Measurements from ENCODE around the gene KRT3.
"Not testable (repeated sequence)": the region's sequence is repeated elsewhere in the genome, so short reads cannot be mapped to it uniquely, and the experiment has no call there.

KRT3 gene

GRCh38 chr12:52781399-52782082 lies 14.4 kb downstream of the KRT3 start:
- no peak for DNase-seq (ENCODE audit: low spot score)

DNA sequence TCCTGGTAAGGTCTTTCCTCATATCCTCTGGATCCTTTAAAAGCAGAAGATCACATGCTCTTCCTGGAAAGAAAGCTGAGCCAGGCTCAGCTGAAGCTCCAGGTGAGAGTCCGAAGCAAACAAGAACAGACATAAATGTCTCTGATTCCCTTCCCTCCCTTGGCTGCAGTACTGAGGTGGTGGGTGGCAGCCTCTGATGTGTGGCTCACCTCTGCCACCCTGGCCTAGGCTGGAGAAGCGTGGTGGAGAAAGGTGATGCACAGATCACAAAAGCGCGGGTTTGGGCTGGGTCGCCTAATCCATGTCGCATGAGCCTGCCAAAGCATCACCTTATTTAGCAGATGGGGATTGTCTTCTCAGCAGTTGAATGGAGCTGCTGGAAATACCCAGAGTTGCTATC lies 16.0 kb downstream of the KRT3 start:
- DNase-seq (ENCODE audit: low spot score): no peak

DNA sequence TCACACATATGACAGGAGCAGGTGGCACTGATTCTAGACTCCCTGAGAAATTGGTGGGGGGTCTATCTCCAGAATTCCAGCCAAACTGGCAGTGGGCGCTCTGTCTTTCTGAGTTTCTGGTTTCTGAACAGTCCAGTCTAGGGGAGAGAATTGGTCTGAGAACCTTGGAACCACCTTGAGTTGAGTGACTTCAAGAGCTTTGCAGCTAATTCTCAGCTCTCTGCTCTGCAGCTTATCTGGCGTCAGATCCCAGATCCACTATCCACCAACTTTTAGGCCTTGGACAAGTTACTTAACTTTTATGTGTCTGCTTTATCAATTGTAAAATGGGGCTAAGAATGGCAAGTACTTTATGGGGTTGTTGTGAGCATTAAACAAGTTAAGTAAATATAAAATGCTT lies 17.1 kb downstream of the KRT3 start:
- DNase-seq (ENCODE audit: low spot score): no peak

DNA sequence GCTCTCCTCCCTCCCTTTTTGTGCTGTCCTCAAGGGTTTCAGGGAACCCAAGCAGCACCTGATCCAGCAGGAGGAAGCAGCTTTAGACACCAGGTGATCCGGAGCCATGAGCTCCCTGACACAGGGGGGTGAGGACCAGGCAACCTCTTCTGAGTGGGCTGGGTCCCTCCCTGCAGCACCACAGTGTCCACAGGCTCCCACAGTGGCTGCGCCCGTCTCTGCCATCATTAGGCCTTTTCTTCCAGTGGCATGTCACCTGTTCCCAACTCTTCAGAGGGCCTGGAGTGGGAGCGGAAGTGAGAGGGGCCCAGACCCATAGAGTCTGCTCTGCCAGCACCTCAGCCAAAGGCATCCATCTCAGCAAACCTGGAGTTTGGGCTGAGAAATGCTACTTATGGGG lies 18.4 kb downstream of the KRT3 start:
- DNase-seq (ENCODE audit: low spot score): no peak

GRCh38 chr12:52776913-52777395 lies 19.0 kb downstream of the KRT3 start, which contains the start of gene KRT76:
Gene KRT76, minus strand, starts transcription at chr12:52777345. Its CDS starts 54 bp downstream, at chr12:52777291.
- no peak for DNase-seq (ENCODE audit: low spot score)

- DNase-seq (ENCODE audit: low spot score): no peak
These were observed 19.5 kb downstream of the KRT3 start for GRCh38 chr12:52776435-52776834.

DNA sequence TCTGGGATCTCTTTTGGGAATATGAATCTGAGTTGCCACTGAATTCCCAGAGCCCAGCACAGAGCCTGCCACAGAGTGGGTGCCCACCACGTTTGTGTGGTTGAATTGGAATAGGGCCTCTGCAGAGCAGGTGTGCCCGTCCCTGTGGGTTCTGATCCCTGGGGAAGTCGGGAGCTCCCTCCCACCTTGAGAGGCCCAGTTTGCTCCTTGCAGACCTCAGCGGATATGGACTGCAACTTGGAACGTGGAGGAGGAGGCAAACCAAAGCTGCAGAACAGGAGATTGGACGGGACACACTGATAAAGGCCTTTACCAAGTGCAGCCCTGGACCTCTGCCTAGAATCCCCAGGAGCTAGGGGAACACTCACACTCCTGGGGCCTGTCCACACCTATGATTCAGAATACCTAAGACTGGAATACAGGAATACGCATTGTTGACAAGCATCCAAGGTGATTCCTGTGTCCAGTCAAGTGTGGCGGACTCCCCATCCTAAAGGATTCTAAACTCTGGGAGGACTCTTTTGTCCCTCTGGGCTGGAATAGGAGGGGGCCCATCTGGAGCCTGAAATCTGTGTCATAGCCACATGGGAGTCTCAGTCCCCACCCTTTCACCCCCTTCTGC lies 21.2 kb downstream of the KRT3 start:
- no peak for DNase-seq (ENCODE audit: low spot score)

DNA sequence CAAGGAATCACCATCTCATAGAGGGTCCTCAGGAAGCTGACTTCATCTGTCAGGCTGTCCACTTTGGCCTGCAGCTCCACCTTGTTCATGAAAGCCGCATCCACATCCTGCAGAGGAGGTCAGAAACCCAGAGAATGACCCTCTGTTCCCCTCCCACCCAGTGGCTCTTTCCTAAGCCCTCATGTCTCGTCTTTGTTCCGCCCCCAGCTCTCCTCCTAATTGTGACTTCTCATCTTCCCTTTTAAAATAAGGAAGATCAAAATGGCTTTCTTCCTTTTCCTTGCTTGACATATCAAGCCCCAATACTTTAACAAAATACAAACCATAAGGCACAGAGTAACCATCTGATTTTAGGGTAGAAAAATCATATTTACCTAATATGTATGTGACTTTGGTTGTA lies 23.1 kb downstream of the KRT3 start:
- no peak for DNase-seq (ENCODE audit: low spot score)

DNA sequence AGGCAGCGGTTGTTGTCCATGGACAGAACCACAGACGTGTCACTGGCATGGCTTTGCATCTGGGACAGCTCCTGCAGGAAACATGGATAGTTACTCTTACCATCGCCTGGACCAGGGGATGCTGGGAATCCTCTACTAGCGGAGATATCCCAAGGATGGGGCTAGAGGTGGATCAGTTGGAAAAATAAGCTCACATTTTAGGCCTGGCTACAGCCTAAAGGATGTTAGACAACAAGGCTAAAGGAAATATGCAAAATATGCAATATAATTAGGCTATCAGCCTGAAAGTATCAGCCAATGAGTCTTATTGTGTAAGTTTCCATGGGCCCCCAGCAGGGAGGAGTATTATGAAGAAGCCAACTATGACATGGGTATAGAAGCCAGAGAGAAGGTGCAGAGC lies 23.7 kb downstream of the KRT3 start:
- DNase-seq (ENCODE audit: low spot score): no peak

DNA sequence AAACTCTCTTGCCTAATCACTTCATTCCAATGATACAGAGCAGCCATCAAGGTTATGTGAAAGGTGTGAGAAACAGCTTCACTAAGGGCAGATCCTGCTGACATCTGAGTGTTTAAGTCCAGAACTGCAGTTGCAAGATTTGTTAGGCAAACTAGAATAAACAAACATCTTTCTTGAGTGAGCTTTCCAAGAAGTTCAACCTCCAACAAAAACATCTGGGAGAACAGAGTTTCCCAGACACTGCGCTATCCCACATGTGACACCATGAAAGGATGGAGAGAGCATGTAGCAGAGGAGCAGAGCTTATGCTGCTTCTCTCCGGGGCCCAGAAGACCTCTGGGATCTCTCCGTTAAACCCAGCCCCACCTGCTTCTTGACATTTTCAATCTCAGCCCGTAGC lies 24.4 kb downstream of the KRT3 start:
- no peak for DNase-seq (ENCODE audit: low spot score)

GRCh38 chr12:52771088-52771487 lies 24.8 kb downstream of the KRT3 start:
- DNase-seq (ENCODE audit: low spot score): no peak

DNA sequence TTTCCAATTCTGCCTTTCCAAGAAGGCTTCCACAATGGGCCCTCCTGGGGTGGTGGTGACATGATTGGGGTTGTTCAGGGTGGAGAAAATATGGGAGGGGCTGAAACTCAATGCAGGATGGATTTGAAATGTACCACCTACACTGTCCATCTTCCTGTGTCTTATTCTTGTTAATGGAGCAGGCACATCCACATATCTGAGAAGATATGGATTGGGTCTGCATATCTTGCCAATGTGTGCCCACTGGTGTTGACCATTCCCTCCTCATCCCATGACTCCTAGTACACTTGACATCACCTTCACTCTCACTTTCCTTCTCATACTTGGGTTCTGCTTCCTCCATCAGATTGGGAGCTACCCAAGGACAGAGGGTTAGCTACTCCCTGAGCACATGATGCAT lies 26.0 kb downstream of the KRT3 start:
- DNase-seq (ENCODE audit: low spot score): no peak

- no peak for DNase-seq (ENCODE audit: low spot score)
These were observed 26.6 kb downstream of the KRT3 start for GRCh38 chr12:52769354-52769753.

- DNase-seq (ENCODE audit: low spot score): no peak
These were observed 27.3 kb downstream of the KRT3 start for GRCh38 chr12:52768479-52769200.

- no peak for DNase-seq (ENCODE audit: low spot score)
These were observed 28.5 kb downstream of the KRT3 start for GRCh38 chr12:52767427-52767826.

- no peak for DNase-seq (ENCODE audit: low spot score)
These were observed 28.9 kb downstream of the KRT3 start for GRCh38 chr12:52767020-52767379.

- no peak for DNase-seq (ENCODE audit: low spot score)
These were observed 29.4 kb downstream of the KRT3 start for GRCh38 chr12:52766351-52767019.

GRCh38 chr12:52765702-52766101 lies 30.2 kb downstream of the KRT3 start:
- DNase-seq (ENCODE audit: low spot score): no peak

DNA sequence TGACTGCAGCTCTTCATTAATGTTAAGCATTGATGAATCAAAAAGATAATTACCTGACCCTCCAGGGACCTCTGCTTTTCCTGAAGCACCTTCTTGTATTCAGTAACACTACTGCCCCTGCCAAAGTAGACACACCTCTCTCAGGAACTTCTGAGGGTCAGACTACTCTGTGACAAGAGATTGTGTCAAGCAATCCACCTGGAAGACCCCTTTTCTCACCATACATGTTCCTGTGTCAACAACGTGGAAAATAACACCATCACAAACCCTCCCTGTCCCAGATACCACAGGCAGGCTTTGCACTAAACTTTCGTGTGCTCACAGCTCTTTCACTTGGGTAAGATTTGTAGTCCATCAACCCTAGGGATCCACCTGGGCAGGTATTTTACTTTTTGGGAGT lies 31.9 kb downstream of the KRT3 start:
- no peak for DNase-seq (ENCODE audit: low spot score)

DNA sequence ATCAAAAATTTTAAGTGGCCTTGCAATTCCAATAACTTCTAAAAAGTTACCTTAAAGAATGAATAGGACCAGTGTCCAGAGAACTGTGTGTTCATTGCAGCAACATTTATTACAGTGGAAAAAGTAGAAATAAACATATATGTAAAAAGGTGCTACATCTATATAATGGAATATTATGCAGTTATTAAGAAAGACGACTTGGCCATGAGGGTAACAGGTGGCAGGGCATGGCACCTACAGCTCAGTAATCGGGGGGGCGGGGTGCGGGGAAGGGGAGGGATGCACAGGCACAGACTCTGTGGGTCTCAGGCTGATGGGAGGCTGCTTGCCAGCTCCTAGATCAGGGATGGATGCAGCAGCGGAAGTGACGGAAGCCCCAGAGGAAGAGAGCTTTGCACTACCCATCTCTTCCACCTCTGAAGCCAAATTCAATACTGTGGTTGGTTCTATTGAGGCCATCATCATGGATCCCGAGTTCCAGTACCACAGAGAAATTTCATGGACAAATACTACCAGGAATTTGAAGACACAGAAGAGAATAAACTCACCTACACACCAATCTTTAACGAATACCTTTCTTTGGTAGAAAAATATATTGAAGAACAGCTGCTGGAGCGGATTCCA lies 32.8 kb downstream of the KRT3 start:
- DNase-seq (ENCODE audit: low spot score): no peak

DNA sequence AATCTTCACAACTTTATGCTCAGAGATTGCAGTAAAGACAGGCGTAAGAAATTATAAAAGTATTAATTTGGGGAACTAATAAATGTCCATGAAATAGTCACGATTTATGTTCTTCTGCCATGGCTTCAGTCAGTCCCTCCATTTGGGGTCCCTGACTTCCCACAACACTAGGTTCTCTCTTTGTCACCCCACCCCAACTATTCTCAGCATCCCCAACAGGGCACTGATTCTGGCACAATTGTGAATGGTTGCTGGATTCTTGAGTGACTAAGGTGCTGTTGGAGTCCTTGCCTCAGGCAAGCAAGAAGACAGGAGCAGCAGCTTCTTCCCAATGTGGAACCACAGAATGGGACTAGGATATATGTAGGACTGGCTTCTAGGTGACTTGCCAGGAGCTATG lies 34.1 kb downstream of the KRT3 start:
- no peak for DNase-seq (ENCODE audit: low spot score)

DNA sequence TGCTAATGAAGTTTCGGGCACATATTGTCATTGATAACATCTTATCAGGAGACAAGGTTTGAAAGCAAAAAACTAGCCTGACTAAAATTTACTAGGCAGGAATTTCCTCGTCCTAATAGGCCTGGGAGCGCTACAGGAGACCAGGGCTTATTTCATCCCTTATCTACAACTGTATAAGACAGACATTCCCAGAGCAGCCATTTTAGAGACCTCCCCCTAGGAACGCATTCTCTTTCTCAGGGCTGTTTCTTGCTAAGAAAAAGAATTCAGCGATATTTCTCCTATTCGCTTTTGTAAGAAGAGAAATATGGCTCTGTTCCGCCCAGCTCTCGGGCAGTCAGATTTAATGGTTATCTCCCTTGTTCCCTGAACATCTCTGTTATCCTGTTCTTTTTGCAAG lies 34.7 kb downstream of the KRT3 start:
- DNase-seq (ENCODE audit: low spot score): not testable (repeated sequence)
